ENCODE data around the gene TAF4.

TAF4 gene

DNA sequence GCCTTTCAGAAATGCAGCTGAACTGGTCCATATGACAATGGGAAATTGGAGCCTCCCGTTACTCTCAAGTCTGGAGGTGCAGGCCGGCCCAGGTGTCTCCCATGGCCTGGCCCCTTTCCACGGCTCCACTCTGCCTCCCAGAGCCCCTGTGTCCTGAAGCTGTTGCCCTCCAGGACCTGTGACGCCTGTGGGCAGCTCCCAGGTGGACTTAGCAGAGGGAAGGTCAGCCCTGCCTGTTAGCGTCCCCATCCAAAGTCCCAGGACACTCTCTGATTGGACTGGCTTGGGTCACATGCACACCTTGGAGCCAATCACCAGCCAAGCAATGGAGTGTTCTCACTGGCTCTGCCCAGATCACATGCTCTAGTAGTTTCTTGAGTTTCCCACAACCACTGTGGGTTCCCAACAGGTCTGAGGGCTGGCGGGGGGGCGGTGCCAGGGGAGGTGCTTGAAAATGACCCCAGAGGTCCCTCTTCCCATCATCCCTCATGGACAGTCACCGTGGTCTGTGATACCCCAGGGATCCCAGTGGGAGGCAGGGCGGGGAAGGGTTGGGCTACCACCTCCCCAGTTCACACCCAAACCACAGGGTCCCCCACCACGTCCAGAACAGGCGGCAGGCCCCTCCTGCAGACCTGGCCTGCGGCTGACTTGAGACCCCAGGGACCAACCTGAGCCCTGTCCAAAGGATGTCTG, 135.6 kb downstream of the TAF4 start:
- DNase-seq (ENCODE audit: extremely low spot score), result no peak
- ChIA-PET CTCF (no interaction called here), POLR2A (no interaction called here)
- TF ChIP-seq, protein P1, sequence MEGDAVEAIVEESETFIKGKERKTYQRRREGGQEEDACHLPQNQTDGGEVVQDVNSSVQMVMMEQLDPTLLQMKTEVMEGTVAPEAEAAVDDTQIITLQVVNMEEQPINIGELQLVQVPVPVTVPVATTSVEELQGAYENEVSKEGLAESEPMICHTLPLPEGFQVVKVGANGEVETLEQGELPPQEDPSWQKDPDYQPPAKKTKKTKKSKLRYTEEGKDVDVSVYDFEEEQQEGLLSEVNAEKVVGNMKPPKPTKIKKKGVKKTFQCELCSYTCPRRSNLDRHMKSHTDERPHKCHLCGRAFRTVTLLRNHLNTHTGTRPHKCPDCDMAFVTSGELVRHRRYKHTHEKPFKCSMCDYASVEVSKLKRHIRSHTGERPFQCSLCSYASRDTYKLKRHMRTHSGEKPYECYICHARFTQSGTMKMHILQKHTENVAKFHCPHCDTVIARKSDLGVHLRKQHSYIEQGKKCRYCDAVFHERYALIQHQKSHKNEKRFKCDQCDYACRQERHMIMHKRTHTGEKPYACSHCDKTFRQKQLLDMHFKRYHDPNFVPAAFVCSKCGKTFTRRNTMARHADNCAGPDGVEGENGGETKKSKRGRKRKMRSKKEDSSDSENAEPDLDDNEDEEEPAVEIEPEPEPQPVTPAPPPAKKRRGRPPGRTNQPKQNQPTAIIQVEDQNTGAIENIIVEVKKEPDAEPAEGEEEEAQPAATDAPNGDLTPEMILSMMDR (IDR thresholded peaks at IDR 0.05; ENCODE audit: control extremely low read depth, extremely low read depth, low read depth, missing control alignments), result no peak

DNA sequence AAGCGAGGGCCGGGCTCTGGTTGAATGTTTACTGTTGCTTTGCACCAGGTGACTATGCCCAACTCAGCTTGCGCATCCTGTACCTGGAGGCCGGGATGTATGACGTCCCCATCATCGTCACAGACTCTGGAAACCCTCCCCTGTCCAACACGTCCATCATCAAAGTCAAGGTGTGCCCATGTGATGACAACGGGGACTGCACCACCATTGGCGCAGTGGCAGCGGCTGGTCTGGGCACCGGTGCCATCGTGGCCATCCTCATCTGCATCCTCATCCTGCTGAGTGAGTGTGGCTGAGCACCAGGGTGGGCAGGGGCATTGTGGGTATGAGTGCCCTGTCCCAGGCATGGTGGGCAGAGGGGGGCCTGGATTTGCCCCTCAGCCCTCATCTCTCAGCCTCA, 136.1 kb downstream of the TAF4 start:
- DNase-seq (ENCODE audit: extremely low spot score), result no peak
- CTCF ChIA-PET, result no interaction called here
- TF ChIP-seq, protein P1 (IDR thresholded peaks at IDR 0.05; ENCODE audit: control extremely low read depth, extremely low read depth, low read depth, missing control alignments), result no peak
- POLR2A ChIA-PET, result no interaction called here

DNA sequence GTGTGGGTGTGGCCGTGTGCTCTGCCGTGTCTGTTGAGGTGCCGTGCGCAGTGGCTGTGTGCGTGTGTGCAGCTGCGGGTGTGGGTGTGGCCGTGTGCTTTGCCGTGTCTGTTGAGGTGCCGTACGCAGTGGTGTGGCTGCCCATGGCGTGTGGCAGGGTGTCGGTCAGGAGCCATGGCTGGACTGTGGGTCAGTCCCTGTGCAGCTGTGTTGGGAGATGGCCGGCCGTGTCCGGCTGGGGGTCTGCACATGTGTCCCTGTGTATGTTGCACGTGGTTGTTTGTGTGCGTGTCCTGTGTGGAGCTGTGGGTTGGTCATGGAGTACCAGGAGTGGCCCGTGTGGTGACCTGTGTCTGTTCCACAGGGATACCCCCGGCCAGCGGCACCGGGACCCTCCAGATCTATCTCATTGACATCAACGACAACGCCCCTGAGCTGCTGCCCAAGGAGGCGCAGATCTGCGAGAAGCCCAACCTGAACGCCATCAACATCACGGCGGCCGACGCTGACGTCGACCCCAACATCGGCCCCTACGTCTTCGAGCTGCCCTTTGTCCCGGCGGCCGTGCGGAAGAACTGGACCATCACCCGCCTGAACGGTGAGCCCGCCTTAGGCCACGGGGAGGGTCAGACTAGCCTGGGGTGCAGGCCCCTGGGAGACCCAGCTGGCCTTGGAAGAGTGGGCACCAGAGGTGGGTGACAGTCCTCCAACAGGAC, 137.7 kb downstream of the TAF4 start:
- ChIA-PET POLR2A (no interaction called here), CTCF (no interaction called here)
- DNase-seq (ENCODE audit: extremely low spot score), result no peak
- TF ChIP-seq, protein P1 (IDR thresholded peaks at IDR 0.05; ENCODE audit: control extremely low read depth, extremely low read depth, low read depth, missing control alignments), result no peak

DNA sequence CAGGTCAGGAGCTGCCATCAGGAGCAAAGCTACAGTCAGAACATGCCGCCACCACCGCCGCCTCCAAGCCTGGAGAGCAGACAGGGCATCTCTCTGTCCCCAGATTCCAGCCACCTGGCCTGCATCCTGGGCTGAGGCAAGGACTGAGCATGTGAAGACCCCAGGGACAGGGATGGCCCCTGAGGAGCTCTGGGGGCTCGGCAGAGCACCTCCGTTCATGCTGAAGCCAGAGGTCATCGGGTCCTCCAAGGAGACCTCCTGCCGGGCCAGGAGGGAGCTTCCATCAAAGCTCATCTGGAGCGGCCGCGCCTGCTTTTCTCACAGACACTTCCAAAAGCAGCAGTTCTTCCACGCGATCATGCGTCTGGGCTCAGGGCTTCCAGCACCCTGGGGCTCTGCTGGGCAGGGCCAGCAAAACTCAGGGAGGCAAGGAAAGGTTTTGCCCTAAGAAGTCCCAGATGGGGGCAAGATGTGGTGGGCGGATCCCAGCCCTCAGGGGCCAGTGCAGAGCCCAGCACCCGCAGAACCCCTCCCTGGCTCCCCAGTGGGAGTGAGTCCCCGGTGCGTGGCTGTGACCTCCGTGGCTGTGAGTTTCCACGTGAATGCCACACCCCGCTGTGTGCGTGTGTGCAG, 138.4 kb downstream of the TAF4 start:
- TF ChIP-seq, protein P1 (IDR thresholded peaks at IDR 0.05; ENCODE audit: control extremely low read depth, extremely low read depth, low read depth, missing control alignments), result no peak
- POLR2A ChIA-PET, result no interaction called here
- CTCF ChIA-PET, result interaction anchor here (0.8 to 1.2 kb wide), 2 partner anchors 16 to 31 kb away, joined by 3 to 5 read pairs; no protein-coding TSS in a partner anchor
- no peak for DNase-seq (ENCODE audit: extremely low spot score)

DNA sequence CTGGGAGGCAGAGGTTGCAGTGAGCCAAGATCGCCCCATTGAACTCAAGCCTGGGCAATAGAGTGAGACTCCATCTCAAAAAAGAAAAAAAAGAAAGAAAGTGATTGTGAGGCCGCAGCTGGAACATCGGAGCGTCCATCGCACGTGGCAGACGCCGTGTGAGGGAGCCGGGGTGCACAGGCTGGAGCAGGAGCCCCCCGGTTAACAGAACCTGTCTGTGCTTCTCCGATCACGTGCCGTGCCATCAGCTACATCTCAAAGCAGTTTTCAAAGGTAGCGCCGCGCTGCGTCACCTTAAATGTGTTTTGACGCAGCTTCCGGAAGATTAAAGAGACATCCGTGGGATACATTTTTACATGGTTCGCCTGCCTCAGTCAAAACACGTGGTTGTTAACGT, 138.9 kb downstream of the TAF4 start:
- POLR2A ChIA-PET, result no interaction called here
- no peak for DNase-seq (ENCODE audit: extremely low spot score)
- CTCF ChIA-PET, result interaction anchor here (0.8 to 1.2 kb wide), 2 partner anchors 15 to 31 kb away, joined by 3 to 5 read pairs; no protein-coding TSS in a partner anchor
- TF ChIP-seq, protein P1 (IDR thresholded peaks at IDR 0.05; ENCODE audit: control extremely low read depth, extremely low read depth, low read depth, missing control alignments), result no peak

DNA sequence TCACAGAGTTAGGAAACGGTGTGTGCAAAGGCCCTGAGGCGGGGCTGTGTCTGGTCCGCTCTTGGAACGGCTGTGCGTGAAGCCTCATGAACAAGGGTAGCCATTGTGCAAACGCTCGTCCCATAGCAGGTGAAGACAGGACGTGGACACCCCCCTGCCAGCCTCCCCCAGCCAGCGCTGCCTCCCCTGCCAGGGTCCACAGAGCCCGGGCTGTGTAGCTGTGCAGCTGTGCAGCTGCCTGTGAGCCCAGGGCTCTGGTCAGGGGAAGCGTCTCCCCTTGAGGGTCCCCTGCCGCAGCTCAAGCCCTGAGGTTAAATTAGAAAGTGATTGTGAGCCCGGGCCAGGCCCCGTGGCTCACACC, 139.4 kb downstream of the TAF4 start:
- TF ChIP-seq, protein P1 (IDR thresholded peaks at IDR 0.05; ENCODE audit: control extremely low read depth, extremely low read depth, low read depth, missing control alignments), result no peak
- ChIA-PET CTCF (interaction anchor here (1.2 kb wide), 1 partner anchor 30 kb away, joined by 5 read pairs; no protein-coding TSS in a partner anchor), POLR2A (no interaction called here)
- DNase-seq (ENCODE audit: extremely low spot score), result no peak
